COLO668 (cell line): Measurements from ENCODE around the gene JMJD1C.
"Not testable (repeated sequence)": the region's sequence is repeated elsewhere in the genome, so short reads cannot be mapped to it uniquely, and the experiment has no call there.

Source experiments
- DNase-seq: peaks from one replicate; lab custom pipeline; 2025; ENCODE audit not compliant: unreplicated experiment; lab: John Stamatoyannopoulos, UW

The JMJD1C gene

DNA sequence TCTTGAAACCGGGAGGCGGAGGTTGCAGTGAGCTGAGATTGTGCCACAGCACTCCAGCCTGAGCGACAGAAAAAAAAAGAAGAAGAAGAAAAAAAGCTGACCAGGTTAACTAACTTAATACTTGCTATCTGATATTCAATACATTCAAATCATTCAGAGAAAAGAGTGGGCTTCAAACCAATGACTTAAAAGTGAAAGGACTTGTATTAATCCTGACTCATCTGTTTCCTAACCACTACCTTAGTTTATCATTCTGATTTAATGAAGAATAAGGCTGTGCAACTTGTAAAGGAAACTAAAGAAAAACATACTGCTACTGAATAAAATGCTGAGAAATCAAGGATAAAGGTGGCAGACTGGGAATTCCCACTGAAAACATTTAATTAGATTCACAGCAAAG lies 204.3 kb downstream of the JMJD1C start:
- DNase-seq = no peak

DNA sequence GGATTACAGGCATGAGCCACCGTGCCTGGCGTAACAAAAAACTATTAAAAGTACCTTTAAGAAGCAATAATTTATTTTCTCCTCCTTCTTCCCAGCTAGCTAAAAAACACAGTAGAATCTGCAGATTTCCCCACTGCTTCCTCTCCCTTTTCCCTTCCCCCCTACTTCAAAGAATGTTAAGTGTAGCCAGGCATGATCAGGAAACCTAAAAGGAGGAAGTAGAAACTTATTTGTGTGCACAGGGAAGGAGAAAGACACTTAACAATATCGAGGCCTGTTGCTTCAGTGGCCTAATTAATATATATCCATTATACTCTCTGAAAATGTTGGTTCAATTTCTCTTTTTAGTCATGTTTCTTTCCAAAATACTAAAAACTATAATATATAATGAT lies 204.9 kb downstream of the JMJD1C start:
- DNase-seq = no peak

DNA sequence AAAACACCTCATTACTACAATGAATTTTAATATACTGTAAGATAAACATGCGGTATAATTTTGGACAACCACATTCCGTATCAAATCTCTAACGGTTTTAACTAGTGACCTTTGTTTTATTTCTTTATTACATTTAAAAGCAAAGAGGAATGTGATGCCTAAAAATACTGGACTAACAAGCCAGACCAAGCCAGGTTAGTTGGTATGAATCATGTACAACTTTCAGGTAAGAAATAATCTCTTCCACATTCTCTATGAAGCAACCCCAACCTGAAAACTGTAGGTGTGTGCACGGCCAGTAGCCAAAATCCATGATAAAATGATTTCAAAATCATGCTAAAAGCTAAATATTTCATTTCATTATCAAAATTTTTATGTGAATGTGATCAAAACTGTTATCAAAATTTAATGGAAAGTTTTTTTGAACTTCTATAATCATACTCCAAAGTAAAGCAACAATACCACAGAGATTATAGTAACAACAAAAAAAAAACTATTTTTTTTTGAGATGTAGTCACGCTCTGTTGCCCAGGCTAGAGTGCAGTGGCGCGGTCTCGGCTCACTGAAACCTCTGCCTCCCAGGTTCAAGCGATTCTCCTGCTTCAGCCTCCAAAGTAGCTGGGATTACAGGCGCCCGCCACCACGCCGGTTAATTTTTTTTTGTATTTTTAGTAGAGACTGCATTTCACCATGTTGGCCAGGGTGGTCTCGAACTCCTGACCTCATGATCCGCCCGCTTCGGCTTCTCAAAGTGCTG lies 205.5 kb downstream of the JMJD1C start:
- no peak for DNase-seq

DNA sequence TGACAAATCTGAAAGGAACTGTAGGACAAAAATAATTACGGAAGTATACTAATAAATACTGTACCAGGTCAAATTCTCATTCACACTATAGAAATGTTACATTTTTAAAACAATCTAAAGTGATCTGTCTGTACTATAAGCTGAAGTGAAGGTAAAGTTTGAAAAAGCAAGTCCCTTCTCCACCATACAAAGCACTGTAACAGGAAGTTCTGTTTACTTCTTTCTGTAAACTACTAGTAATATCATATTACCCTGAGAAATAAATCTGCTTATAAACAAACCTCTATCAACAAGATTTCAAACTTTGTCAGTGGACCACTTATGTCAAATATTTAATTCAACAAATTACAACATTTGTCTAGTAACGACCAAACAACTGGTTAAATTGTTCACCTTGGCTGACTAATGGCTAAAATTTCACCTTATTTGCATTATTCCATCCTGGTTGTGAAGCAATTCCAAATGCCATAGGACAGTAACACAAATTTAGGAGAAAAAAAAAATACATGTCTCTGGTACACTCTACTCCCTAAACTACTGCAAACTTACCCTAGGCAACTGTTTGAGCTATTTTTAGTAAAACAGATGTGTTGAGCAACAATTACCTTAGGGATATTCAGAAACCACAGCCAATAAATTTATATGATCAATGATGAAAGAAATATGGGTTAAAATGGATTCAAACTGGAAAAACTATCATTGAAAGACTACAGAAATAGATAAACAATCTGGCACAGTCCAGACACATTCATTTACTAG lies 206.7 kb downstream of the JMJD1C start:
- no peak for DNase-seq

DNA sequence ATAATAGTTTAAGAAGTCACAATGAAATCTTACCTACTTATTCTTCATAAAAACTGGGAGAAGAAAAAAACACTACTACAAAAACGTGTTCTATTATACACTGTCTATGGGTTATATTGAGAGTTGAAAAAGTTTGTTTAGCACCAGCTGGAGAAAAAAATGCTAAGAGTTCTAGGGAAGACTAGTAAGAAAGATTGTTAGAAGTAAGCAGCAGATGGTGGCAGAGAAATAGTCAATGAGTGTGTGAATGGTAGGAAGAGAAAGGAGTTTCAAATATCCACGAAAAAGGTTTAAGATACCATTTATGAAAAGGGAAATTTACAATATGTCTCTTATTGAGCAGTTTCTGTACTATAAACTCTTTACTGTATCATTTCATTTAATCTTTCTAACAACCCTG lies 208.0 kb downstream of the JMJD1C start:
- DNase-seq = no peak

DNA sequence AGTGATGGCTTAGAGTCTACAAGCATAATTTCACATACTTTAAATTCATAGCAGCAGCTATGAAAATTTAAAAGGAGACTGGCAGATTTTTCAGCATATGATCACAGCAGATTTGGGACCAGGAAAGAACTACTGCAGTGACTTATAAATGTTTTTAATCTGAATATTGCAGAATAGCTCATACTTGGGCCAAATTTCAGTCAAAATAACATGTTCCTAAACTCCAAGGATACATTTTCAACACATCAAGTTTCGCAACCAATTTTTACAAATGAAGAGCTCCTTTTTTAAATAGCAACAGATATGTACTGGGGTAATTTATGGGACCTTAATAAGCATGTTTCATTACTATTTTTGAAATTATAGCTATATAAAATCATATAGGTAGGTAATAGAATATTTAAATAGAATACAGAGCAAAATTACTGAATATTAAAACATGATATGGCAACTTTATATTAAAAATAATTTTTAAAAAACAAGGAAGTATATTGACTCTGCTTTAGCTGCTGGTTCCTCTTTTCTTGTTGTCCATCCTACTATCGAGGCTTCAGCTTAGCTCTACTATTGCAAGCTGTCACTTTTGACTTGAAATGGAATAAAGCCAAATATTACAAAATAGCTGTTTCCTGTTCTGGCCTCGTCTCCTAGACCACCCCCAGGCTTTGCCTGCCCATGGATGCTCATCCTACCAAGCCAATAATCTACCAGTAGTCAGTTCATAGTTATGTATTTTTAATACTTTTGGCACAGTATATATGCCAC lies 209.6 kb downstream of the JMJD1C start:
- DNase-seq = no peak

DNA sequence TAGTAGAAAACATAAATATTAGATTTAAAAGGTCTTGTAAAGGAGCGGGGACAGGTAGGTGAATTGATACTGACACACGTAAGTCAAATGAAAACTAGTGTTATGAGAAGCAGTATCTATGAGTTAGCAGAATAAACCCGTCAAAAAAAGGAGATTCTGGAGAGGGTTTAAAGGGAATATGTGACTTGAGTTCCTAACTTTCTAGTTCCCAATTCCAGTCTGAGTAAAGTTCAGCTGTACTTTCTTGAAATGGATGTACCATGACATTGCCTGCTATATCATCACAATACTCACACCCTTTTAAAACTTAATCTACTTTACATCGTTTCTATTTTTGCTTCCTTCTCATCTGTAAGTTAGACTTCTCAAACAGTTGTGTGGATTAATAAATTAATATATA lies 210.5 kb downstream of the JMJD1C start:
- no peak for DNase-seq

DNA sequence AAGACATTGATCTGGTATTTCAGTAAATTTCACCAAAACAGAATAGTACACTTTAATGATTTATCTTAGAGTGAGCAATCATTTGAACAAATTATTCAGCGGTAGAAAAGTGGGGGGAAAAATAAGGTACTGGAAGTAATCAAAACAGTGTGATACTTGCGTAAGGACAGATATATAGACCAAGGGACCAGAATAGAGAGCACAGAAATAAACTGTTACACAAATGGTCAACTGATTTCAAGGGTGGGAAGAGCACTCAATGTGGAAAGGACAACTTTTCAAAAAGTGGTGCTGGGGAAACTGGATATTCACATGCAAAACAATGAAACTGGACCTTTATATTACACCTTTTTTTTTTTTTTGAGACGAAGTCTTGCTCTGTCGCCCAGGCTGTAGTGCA lies 212.7 kb downstream of the JMJD1C start:
- DNase-seq = no peak

DNA sequence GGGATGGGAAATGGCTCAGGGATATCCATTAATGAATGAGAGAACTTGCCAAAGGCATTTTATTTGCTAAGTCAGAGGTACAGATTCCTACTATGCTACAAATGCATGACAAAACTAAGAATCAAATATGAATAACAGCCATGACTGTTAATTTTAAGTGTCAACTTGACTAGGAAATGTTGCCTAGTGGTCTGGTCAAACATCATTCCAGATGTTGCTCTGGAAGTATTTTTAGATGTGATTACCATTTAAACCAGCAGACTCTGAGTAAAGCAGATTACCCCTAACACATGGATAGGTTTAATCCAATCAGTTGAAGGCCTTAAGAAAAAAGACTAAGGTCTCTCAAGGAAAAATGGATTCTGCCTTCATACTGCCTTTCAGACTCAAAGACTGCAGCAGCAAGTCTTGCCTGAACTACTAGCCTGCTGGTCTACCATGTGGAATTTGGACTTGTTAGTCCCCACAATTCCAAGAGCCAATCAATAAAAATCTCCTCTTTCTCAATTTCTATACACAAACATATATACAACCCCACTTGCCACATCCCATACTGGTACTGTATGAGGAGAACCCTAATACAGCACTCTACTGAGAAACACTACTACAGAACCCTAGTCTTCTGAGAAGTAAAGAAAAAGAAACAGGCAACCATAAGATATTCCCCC lies 213.5 kb downstream of the JMJD1C start:
- DNase-seq = no peak

DNA sequence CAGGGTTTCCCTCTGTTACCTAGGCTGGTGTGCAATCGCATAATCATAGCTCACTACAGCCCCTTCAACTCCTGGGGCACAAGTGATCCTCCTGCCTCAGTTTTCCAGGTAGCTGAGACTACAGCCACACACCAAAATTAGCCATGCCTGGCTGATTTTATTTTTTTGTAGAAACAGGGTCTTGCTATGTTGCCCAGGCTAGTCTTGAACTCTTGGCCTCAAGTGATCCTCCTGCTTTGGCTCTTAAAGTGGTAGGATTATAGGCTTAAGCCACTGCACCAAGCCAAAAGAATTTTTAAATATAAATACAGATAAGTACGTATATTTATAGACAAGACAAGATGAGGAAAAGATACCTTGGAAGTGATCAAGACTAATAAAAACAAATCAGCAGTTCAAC lies 215.7 kb downstream of the JMJD1C start:
- DNase-seq = no peak

DNA sequence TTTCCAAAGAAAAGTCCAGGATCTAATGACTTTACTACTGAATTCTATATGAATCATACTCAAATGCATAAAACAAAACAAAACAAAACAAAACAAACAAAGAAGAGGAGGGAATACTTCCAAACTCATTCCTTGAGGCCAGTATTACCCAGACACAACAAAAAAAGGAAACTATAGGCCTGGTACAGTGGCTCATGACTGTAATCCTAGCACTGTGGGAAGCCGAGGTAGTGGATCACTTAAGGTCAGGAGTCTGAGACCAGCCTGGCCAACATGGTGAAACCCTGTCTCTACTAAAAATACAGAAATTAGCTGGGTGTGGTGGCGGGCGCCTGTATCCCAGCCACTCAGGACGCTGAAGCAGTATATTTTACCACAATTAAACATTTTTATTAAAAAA lies 218.0 kb downstream of the JMJD1C start:
- no peak for DNase-seq

DNA sequence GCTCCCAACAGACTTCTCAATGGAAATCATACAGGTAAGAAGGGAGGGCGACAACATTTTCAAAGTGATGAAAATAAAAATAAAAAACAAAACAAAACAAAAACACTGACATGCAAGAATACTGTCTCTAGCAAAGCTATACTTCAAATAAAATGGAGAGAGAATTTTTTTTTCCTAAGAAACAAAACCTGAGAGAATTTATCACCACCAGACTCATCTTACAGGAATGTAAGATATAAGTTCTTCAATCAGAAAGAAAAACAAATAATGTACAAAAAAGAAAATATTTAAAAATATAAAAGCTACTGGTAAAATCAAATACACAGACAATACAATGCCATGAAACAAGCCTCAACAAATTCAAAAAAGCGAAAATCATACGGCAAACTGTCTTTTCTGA lies 219.4 kb downstream of the JMJD1C start:
- no peak for DNase-seq

DNA sequence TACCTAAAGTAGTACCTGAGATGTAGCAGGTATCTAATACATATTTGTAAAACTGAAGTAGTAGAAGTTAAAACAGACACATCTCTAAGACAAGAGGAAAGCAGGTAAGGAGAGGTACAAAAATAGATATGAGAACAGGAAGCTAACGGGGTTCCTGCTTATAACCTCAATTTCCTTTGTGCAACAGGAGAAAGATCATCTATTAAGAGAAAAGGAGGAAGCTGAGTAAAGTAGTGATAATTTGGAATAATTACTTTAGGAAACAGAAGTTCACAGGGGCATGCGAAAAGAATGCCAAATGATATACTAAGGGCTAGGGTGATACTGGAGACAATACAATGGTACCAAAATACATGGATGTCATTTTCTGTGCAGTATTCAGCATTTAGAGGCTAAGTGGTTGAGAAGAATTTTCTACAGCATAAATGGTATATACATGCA lies 223.9 kb downstream of the JMJD1C start:
- no peak for DNase-seq

DNA sequence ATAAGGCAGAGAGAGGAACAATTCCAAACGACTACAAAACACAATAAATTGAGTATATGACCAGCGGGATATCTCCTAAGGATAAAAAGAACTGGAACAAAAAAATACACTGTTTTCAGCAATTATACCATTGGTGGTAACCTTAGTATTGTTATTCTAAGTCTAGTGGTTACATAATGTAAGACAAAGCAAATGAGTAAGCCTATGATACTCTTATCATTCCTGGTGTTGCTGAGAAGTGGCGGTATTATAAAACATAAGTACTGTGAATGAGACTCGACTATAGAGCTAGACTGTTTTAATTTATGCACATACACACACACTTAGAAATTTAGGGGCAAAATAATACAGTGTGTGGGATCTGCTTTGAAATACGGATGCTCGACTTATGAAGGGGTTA lies 225.0 kb downstream of the JMJD1C start:
- DNase-seq = no peak

DNA sequence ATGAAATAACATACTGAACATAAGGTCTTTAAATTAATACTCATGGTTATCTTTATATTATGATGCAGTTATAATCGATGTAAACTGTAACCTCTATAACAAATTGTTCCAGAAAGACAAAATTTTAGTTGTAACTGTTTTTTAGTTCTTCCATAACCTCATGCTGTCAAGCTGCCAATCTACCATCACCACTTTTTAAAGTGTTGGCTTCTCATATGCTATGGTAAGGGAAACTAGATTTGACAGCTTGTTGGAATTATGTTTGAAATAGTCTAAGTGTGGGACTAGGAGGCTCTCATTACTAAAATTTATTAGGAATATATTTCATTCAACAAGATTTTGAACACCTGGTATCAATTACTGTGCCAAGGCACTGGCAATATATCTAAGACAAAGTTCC lies 227.3 kb downstream of the JMJD1C start:
- no peak for DNase-seq

DNA sequence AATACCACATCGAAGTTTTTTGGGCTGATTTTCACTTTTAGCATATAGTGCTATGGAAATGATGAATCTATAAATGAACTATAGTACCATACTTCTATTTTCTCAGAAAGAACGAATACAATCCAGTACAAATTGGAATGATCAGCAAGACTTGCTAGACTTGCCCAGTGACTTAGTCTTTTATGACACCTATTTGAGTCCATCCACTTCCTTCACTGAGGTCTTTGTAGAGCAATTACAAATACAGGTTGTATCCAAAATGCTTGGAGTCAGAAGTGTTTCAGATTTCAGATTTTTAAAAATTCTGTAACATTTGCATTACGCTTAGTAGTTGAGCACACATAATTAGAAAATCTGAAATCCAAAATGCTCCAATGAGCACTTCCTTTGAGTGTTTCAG lies 228.4 kb downstream of the JMJD1C start:
- DNase-seq = no peak

DNA sequence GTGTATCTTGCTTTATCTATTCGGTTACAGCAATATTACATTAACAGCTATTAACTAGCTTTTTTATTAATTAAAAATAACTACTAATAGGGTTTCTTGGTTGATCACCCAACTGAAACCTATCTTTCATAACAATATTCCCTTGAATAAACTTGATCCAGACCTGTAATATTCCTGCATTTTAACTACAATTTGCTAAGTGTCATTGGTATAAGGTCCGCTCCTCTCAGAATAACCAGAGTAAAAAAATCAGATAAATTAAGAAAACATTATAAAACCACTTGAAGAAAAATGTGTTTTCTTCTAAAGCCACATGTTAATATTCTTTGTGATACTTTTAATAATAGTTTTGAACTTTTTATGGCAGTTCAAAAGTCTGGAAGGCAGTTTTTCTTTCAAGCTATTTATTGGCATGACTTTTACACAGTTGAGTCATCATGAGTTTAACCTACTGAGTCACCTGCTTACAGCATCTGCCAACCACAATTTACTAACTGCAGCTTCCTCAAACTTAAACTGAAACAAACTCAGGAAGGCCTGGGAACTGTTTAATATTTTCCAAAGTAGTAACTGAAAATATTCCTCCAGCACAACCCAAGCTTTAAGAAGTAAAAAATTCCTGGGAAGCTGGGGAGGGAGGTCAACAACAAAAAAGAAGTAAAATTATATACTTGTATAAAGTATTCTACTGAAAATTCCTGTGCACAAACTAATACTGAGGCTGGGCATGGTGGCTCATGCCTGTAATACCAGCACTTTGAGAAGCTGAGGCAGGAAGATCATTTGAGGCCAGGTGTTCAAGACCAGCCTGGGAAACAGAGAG lies 229.5 kb downstream of the JMJD1C start:
- no peak for DNase-seq

DNA sequence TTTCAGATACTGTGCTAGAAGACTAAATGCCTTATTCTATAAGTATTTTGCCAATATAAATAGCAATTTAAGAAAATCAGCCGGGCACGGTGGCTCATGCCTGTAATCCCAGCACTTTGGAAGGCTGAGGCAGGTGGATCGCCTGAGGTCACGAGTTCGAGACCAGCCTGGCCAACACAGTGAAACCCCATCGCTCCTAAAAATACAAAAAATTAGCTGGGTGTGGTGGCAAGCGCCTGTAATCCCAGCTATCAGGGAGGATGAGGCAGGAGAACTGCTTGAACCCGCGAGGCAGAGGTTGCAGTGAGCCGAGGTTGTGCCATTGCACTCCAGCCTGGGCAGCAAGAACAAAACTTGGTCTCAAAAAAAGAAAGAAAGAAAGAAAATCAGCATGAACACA lies 230.6 kb downstream of the JMJD1C start:
- DNase-seq = not testable (repeated sequence)

DNA sequence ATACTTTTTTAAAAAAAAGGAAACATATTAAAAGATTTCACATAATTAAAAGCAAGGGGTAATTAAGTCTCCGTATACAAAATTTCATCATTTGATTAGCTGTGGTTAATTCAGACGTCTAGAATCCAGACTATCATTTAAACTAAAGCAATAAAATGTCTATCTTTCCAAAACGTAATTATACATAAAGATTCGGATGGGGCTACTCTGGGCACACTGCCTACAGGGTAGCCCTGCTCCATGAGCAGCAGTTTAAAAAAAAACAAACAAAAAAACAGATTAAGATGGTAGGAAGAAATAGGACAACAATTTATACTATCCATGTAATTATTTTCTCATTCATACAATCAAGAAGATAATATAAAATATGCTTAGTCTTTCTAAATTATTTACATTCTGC lies 236.6 kb downstream of the JMJD1C start:
- no peak for DNase-seq

DNA sequence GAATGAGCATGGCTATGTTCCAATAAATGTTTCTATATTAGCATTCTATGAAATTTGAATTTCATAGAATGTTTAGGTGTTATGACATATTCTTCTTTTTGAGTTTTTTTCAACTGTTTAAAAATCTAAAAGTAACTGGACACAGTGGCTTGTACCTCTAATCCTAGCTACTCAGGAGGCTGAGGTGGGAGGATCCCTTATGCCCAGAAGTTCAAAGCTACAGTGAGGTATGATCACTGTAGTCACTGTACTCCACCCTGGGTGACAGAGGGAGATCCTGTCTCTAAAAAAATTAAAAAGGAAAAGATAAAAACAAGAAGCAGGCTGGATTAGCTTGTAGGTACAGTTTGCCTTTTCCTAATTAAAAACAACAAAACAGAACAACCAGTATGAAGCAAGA lies 237.5 kb downstream of the JMJD1C start:
- no peak for DNase-seq
